HG02973 (cell line): Measurements from ENCODE around the gene NAV2.
"Not testable (repeated sequence)": the region's sequence is repeated elsewhere in the genome, so short reads cannot be mapped to it uniquely, and the experiment has no call there.

ENCODE experiments used
- ATAC-seq: cut with Tn5 transposase; IDR thresholded peaks from one replicate; pipeline ENCODE4 v1.9.1; 2021; ENCODE audit warnings: moderate library complexity; ENCODE audit not compliant: unreplicated experiment

NAV2 gene

GRCh38 chr11:20066013-20066782 is 353.6 kb downstream of the NAV2 start:
- ATAC-seq, result no peak

GRCh38 chr11:20066783-20067156 is 354.1 kb downstream of the NAV2 start:
- no peak for ATAC-seq

GRCh38 chr11:20067665-20068064 is 355.0 kb downstream of the NAV2 start:
- no peak for ATAC-seq

- no peak for ATAC-seq
These were observed 356.1 kb downstream of the NAV2 start for GRCh38 chr11:20068691-20069090.

GRCh38 chr11:20070459-20070858 is 357.8 kb downstream of the NAV2 start:
- ATAC-seq, result no peak

- ATAC-seq, result no peak
These were observed 363.0 kb downstream of the NAV2 start for GRCh38 chr11:20075627-20076026.

GRCh38 chr11:20078846-20079245 is 366.2 kb downstream of the NAV2 start:
- ATAC-seq, result no peak

- no peak for ATAC-seq
These were observed 367.5 kb downstream of the NAV2 start for GRCh38 chr11:20080032-20080685.

GRCh38 chr11:20081336-20081735 is 368.7 kb downstream of the NAV2 start:
- no peak for ATAC-seq

- not testable (repeated sequence) for ATAC-seq
These were observed 371.2 kb downstream of the NAV2 start for GRCh38 chr11:20083877-20084276.

- ATAC-seq, result no peak
These were observed 372.5 kb downstream of the NAV2 start for GRCh38 chr11:20084921-20085814.

GRCh38 chr11:20085918-20086317 is 373.3 kb downstream of the NAV2 start:
- no peak for ATAC-seq

GRCh38 chr11:20087118-20087521 is 374.5 kb downstream of the NAV2 start:
- ATAC-seq, result no peak

GRCh38 chr11:20088397-20089225 is 376.0 kb downstream of the NAV2 start:
- ATAC-seq, result no peak

- ATAC-seq, result no peak
These were observed 376.7 kb downstream of the NAV2 start for GRCh38 chr11:20089367-20089766.

- ATAC-seq, result no peak
These were observed 377.4 kb downstream of the NAV2 start for GRCh38 chr11:20089796-20090653.

GRCh38 chr11:20090654-20091374 is 378.2 kb downstream of the NAV2 start:
- ATAC-seq, result no peak

- ATAC-seq, result no peak
These were observed 381.1 kb downstream of the NAV2 start for GRCh38 chr11:20093775-20094174.

GRCh38 chr11:20095189-20095588 is 382.6 kb downstream of the NAV2 start:
- no peak for ATAC-seq
